ENCODE results near the gene CPLX3.

CPLX3 gene

GRCh38 chr15:74798388-74799254 is 27.8 kb upstream of the CPLX3 start:
- Histone ChIP-seq H3K4me1 (ENCODE audit: control insufficient read depth, insufficient read depth, low read length) (0 out of 2 replicates have a peak, but pooled peaks cover under 1% of the 10 kb centered on the region), H3K27ac (ENCODE audit: low read depth, low read length) (no peak overlapping the region), H3K9me3 (ENCODE audit: control insufficient read depth, insufficient read depth, low read length) (no peaks in the 10 kb centered on the region), H3K9ac (ENCODE audit: low read depth, low read length) (no peak overlapping the region), H3K27me3 (ENCODE audit: control insufficient read depth, insufficient read depth, low read length) (no peaks in the 10 kb centered on the region), H3K36me3 (ENCODE audit: control insufficient read depth, insufficient read depth, low read length) (peaks cover 32% of the 10 kb centered on the region), H3K4me3 (ENCODE audit: low read depth, low read length) (no peak overlapping the region)

- H3K4me1 ChIP-seq (ENCODE audit: control insufficient read depth, insufficient read depth, low read length): no peaks in the 10 kb centered on the region
- no peaks in the 10 kb centered on the region for H3K27me3 ChIP-seq (ENCODE audit: control insufficient read depth, insufficient read depth, low read length)
- H3K9ac ChIP-seq (ENCODE audit: low read depth, low read length): no peak overlapping the region
- no peaks in the 10 kb centered on the region for H3K9me3 ChIP-seq (ENCODE audit: control insufficient read depth, insufficient read depth, low read length)
- no peak overlapping the region for H3K27ac ChIP-seq (ENCODE audit: low read depth, low read length)
- H3K4me3 ChIP-seq (ENCODE audit: low read depth, low read length): no peak overlapping the region
- peaks cover 40% of the 10 kb centered on the region for H3K36me3 ChIP-seq (ENCODE audit: control insufficient read depth, insufficient read depth, low read length)
Measured at GRCh38 chr15:74799255-74799855, 27.1 kb upstream of the CPLX3 start.

- no peak overlapping the region for H3K9ac ChIP-seq (ENCODE audit: low read depth, low read length)
- H3K36me3 ChIP-seq (ENCODE audit: control insufficient read depth, insufficient read depth, low read length): peaks cover 40% of the 10 kb centered on the region
- H3K4me1 ChIP-seq (ENCODE audit: control insufficient read depth, insufficient read depth, low read length): no peaks in the 10 kb centered on the region
- H3K27ac ChIP-seq (ENCODE audit: low read depth, low read length): no peak overlapping the region
- no peaks in the 10 kb centered on the region for H3K9me3 ChIP-seq (ENCODE audit: control insufficient read depth, insufficient read depth, low read length)
- no peak overlapping the region for H3K4me3 ChIP-seq (ENCODE audit: low read depth, low read length)
- no peaks in the 10 kb centered on the region for H3K27me3 ChIP-seq (ENCODE audit: control insufficient read depth, insufficient read depth, low read length)
Measured at GRCh38 chr15:74799856-74800558, 26.4 kb upstream of the CPLX3 start.

- no peak overlapping the region for H3K4me3 ChIP-seq (ENCODE audit: low read depth, low read length)
- peaks cover 40% of the 10 kb centered on the region for H3K36me3 ChIP-seq (ENCODE audit: control insufficient read depth, insufficient read depth, low read length)
- no peaks in the 10 kb centered on the region for H3K27me3 ChIP-seq (ENCODE audit: control insufficient read depth, insufficient read depth, low read length)
- H3K9me3 ChIP-seq (ENCODE audit: control insufficient read depth, insufficient read depth, low read length): no peaks in the 10 kb centered on the region
- H3K4me1 ChIP-seq (ENCODE audit: control insufficient read depth, insufficient read depth, low read length): no peaks in the 10 kb centered on the region
- no peak overlapping the region for H3K9ac ChIP-seq (ENCODE audit: low read depth, low read length)
- H3K27ac ChIP-seq (ENCODE audit: low read depth, low read length): no peak overlapping the region
Measured at GRCh38 chr15:74800559-74801094, 25.8 kb upstream of the CPLX3 start.

- Histone ChIP-seq H3K9ac (ENCODE audit: low read depth, low read length) (no peak overlapping the region), H3K36me3 (ENCODE audit: control insufficient read depth, insufficient read depth, low read length) (peaks cover 40% of the 10 kb centered on the region), H3K27me3 (ENCODE audit: control insufficient read depth, insufficient read depth, low read length) (no peaks in the 10 kb centered on the region), H3K4me1 (ENCODE audit: control insufficient read depth, insufficient read depth, low read length) (no peaks in the 10 kb centered on the region), H3K27ac (ENCODE audit: low read depth, low read length) (no peak overlapping the region), H3K9me3 (ENCODE audit: control insufficient read depth, insufficient read depth, low read length) (no peaks in the 10 kb centered on the region), H3K4me3 (ENCODE audit: low read depth, low read length) (no peak overlapping the region)
Measured at GRCh38 chr15:74801311-74801997, 25.0 kb upstream of the CPLX3 start.

GRCh38 chr15:74802290-74802689 is 24.1 kb upstream of the CPLX3 start:
- H3K9ac ChIP-seq (ENCODE audit: low read depth, low read length): no peak overlapping the region

GRCh38 chr15:74802862-74803447 is 23.5 kb upstream of the CPLX3 start:
- no peak overlapping the region for H3K9ac ChIP-seq (ENCODE audit: low read depth, low read length)
- H3K4me1 ChIP-seq (ENCODE audit: control insufficient read depth, insufficient read depth, low read length): no peaks in the 10 kb centered on the region
- H3K9me3 ChIP-seq (ENCODE audit: control insufficient read depth, insufficient read depth, low read length): no peaks in the 10 kb centered on the region
- no peaks in the 10 kb centered on the region for H3K27me3 ChIP-seq (ENCODE audit: control insufficient read depth, insufficient read depth, low read length)
- no peak overlapping the region for H3K27ac ChIP-seq (ENCODE audit: low read depth, low read length)
- no peak overlapping the region for H3K4me3 ChIP-seq (ENCODE audit: low read depth, low read length)
- peaks cover 40% of the 10 kb centered on the region for H3K36me3 ChIP-seq (ENCODE audit: control insufficient read depth, insufficient read depth, low read length)

More at GRCh38 chr15:74802290-74802689, 24.1 kb upstream of the CPLX3 start:
- Histone ChIP-seq H3K27me3 (ENCODE audit: control insufficient read depth, insufficient read depth, low read length) (no peaks in the 10 kb centered on the region), H3K36me3 (ENCODE audit: control insufficient read depth, insufficient read depth, low read length) (peaks cover 40% of the 10 kb centered on the region), H3K4me3 (ENCODE audit: low read depth, low read length) (no peak overlapping the region), H3K4me1 (ENCODE audit: control insufficient read depth, insufficient read depth, low read length) (no peaks in the 10 kb centered on the region), H3K9me3 (ENCODE audit: control insufficient read depth, insufficient read depth, low read length) (no peaks in the 10 kb centered on the region), H3K27ac (ENCODE audit: low read depth, low read length) (no peak overlapping the region)

- no peaks in the 10 kb centered on the region for H3K9me3 ChIP-seq (ENCODE audit: control insufficient read depth, insufficient read depth, low read length)
- H3K27ac ChIP-seq (ENCODE audit: low read depth, low read length): no peak overlapping the region
- H3K36me3 ChIP-seq (ENCODE audit: control insufficient read depth, insufficient read depth, low read length): peaks cover 35% of the 10 kb centered on the region
- H3K4me1 ChIP-seq (ENCODE audit: control insufficient read depth, insufficient read depth, low read length): no peaks in the 10 kb centered on the region
- H3K9ac ChIP-seq (ENCODE audit: low read depth, low read length): no peak overlapping the region
- no peak overlapping the region for H3K4me3 ChIP-seq (ENCODE audit: low read depth, low read length)
- no peaks in the 10 kb centered on the region for H3K27me3 ChIP-seq (ENCODE audit: control insufficient read depth, insufficient read depth, low read length)
Measured at GRCh38 chr15:74804935-74805334, 21.5 kb upstream of the CPLX3 start.

- no peak overlapping the region for H3K4me3 ChIP-seq (ENCODE audit: low read depth, low read length)
- H3K27ac ChIP-seq (ENCODE audit: low read depth, low read length): no peak overlapping the region
- peaks cover 19% of the 10 kb centered on the region for H3K36me3 ChIP-seq (ENCODE audit: control insufficient read depth, insufficient read depth, low read length)
- no peaks in the 10 kb centered on the region for H3K9me3 ChIP-seq (ENCODE audit: control insufficient read depth, insufficient read depth, low read length)
- H3K9ac ChIP-seq (ENCODE audit: low read depth, low read length): no peak overlapping the region
- no peaks in the 10 kb centered on the region for H3K27me3 ChIP-seq (ENCODE audit: control insufficient read depth, insufficient read depth, low read length)
- H3K4me1 ChIP-seq (ENCODE audit: control insufficient read depth, insufficient read depth, low read length): no peaks in the 10 kb centered on the region
Measured at GRCh38 chr15:74807282-74807681, 19.1 kb upstream of the CPLX3 start.

- no peaks in the 10 kb centered on the region for H3K27me3 ChIP-seq (ENCODE audit: control insufficient read depth, insufficient read depth, low read length)
- no peak overlapping the region for H3K4me3 ChIP-seq (ENCODE audit: low read depth, low read length)
- no peaks in the 10 kb centered on the region for H3K4me1 ChIP-seq (ENCODE audit: control insufficient read depth, insufficient read depth, low read length)
- peaks cover 11% of the 10 kb centered on the region; the same call in 1 of the 2 replicates for H3K36me3 ChIP-seq (ENCODE audit: control insufficient read depth, insufficient read depth, low read length)
- H3K9ac ChIP-seq (ENCODE audit: low read depth, low read length): no peak overlapping the region
- H3K9me3 ChIP-seq (ENCODE audit: control insufficient read depth, insufficient read depth, low read length): no peaks in the 10 kb centered on the region
- no peak overlapping the region for H3K27ac ChIP-seq (ENCODE audit: low read depth, low read length)
Measured at GRCh38 chr15:74808078-74808839, 18.2 kb upstream of the CPLX3 start.
